WERI-Rb-1 (cell line): ENCODE results near the gene SLC25A25.

Experiments used
- DNase-seq: peaks from one replicate; pipeline ENCODE4 v3.0.0-alpha.2; 2020
- H3K27ac ChIP-seq: fragments of 250-450 bp; sonication (Bioruptor Pico); 2 replicates; pipeline ENCODE4 v1.5.1; 2020; ENCODE audit warnings: mild to moderate bottlenecking, moderate library complexity
- H3K27me3 ChIP-seq: fragments of 250-450 bp; sonication (Bioruptor Pico); 2 replicates; pipeline ENCODE4 v1.5.1; 2021; ENCODE audit warnings: mild to moderate bottlenecking, low read depth, moderate library complexity; ENCODE audit not compliant: insufficient read depth, severe bottlenecking
- H3K36me3 ChIP-seq: fragments of 250-450 bp; sonication (Bioruptor Pico); 2 replicates; pipeline ENCODE4 v1.5.1; 2020; ENCODE audit warnings: mild to moderate bottlenecking, moderate library complexity
- H3K4me3 ChIP-seq: 2 replicates; pipeline ENCODE4 v1.5.1; 2011; ENCODE audit warnings: low read depth, mild to moderate bottlenecking, control low read depth, low read length
- H3K9me3 ChIP-seq: fragments of 250-450 bp; sonication (Bioruptor Pico); 2 replicates; pipeline ENCODE4 v1.5.1; 2021; ENCODE audit warnings: mild to moderate bottlenecking, moderate library complexity; ENCODE audit not compliant: severe bottlenecking
- TF ChIP-seq, protein P1 (sequence below): IDR thresholded peaks from 2 replicates; pipeline ENCODE4 v1.5.1; 2011; ENCODE audit warnings: low read depth, mild to moderate bottlenecking, control low read depth, inconsistent platforms, low read length

SLC25A25 gene

DNA sequence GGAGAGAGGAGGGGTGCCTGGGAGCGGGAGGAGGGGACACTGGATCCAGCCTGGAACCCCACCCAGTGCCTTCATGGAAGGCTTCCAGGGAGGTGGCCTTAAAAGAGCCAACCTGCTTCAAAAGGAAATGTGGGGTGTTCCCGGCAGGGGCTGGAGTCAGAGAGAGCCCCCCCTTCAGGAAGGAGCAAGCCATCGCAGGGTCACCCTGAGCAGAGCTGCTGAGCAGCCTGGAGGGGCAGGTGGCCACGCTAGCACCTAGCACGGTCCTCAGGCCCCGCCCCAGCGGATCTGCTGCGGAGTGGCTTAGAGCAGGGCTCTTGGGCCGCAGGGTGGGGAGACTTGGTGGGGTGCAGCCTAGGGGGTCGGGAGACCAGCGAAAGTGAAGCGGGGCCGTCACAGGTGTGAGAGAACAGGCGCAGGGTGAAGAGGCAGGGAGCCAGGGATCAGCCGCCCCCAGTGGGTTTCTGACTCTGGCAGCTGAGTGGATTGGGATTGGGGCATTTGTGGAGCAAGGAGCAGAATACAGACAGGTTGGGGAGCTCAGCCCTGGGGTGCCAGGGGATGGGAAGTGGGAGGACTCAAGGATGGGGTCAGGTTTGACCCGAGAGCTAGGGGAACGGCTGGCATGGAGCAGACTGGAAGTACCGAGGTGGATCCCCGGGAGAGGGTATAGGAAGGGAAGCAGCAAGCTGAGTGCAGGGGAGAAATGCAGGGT lies 82.7 kb downstream of the SLC25A25 start:
- H3K9me3 ChIP-seq, result no peaks in the 10 kb centered on the region
- TF ChIP-seq, protein P1, sequence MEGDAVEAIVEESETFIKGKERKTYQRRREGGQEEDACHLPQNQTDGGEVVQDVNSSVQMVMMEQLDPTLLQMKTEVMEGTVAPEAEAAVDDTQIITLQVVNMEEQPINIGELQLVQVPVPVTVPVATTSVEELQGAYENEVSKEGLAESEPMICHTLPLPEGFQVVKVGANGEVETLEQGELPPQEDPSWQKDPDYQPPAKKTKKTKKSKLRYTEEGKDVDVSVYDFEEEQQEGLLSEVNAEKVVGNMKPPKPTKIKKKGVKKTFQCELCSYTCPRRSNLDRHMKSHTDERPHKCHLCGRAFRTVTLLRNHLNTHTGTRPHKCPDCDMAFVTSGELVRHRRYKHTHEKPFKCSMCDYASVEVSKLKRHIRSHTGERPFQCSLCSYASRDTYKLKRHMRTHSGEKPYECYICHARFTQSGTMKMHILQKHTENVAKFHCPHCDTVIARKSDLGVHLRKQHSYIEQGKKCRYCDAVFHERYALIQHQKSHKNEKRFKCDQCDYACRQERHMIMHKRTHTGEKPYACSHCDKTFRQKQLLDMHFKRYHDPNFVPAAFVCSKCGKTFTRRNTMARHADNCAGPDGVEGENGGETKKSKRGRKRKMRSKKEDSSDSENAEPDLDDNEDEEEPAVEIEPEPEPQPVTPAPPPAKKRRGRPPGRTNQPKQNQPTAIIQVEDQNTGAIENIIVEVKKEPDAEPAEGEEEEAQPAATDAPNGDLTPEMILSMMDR, result peak; percentile 97
- H3K4me3 ChIP-seq, result no peak overlapping the region
- H3K36me3 ChIP-seq, result no peaks in the 10 kb centered on the region
- H3K27ac ChIP-seq, result peak overlapping the region; percentile 67
- H3K27me3 ChIP-seq, result no peaks in the 10 kb centered on the region
- peak; percentile 97 for DNase-seq

DNA sequence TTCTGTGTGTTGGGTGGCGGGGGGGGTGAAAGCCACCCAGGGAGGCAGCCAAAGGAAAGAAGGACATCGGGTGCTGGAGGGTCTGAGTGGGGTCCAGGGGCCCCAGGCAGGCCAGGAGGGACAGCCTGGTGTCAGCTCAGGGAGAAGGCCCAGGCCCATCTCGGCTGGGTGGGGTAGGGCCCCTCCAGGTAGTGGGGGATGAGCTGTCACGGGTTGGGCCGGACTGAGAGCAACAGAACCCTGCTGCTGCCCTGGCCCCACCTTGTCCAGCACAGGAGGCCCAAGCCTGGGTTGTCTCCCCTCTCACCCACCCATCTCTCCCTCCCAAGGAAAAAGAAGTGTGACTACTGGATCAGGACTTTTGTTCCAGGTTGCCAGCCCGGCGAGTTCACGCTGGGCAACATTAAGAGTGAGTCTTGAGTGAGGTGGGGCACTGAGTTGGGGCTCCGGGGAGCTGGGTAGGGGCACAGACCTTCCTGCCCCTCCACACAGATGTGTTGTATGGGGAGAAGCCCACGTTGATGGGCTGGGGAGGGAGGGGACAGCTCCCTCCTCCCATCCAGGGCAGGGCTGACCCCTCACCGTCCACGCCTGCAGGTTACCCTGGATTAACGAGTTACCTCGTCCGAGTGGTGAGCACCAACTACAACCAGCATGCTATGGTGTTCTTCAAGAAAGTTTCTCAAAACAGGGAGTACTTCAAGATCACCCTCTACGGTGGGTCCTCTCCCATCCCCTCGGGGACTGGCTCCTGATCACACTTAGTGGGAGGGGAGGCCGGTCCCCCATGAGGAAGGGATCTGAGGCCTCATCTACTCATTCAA lies 83.5 kb downstream of the SLC25A25 start:
- Histone ChIP-seq H3K9me3 (no peaks in the 10 kb centered on the region), H3K27ac (peak overlapping the region; percentile 67), H3K36me3 (no peaks in the 10 kb centered on the region), H3K4me3 (no peak overlapping the region), H3K27me3 (no peaks in the 10 kb centered on the region)
- DNase-seq, result no peak
- TF ChIP-seq, protein P1, result no peak

DNA sequence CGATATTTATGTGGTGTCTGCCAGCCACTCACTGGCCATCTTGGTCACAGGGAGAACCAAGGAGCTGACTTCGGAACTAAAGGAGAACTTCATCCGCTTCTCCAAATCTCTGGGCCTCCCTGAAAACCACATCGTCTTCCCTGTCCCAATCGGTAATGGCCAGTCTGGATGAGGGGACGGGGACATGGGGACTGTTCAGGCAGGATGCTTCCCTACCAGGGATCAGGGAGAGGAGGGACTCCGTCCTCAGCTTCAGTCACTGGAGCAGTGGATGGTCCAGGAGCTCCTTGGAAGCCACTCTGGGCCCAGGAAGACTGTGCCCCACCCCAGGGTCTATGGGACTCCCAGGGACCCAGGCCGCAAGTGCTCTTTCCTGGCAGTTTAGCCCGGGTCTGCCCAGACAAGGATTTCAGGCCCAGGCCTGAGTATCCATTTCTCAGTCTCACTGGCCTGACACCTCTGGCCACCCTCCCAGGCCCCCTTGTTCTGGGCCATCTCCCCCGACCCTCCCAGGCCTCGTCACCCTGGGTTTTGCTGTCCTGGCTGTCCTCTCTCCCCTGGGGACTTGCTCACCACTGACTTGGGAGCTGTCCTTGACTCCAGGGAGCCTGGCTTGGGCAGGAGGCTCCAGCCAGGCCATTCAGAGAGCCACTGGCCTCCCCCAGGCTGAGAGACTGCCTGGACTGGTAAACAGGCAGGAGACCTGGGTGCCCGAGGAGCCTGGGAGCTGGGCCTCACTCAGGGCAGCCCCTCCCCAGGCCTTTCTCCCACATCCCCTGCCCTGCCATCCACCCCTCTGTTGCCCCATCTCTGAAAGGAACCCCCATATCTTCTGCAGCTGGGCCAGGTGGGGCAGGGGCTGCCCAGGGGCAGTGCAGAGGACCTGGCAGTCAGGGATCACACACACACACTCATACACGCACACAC lies 84.4 kb downstream of the SLC25A25 start:
- DNase-seq, result no peak
- Histone ChIP-seq H3K36me3 (no peaks in the 10 kb centered on the region), H3K4me3 (no peak overlapping the region), H3K27ac (no peak overlapping the region), H3K9me3 (no peaks in the 10 kb centered on the region), H3K27me3 (no peaks in the 10 kb centered on the region)
- TF ChIP-seq, protein P1, result no peak

DNA sequence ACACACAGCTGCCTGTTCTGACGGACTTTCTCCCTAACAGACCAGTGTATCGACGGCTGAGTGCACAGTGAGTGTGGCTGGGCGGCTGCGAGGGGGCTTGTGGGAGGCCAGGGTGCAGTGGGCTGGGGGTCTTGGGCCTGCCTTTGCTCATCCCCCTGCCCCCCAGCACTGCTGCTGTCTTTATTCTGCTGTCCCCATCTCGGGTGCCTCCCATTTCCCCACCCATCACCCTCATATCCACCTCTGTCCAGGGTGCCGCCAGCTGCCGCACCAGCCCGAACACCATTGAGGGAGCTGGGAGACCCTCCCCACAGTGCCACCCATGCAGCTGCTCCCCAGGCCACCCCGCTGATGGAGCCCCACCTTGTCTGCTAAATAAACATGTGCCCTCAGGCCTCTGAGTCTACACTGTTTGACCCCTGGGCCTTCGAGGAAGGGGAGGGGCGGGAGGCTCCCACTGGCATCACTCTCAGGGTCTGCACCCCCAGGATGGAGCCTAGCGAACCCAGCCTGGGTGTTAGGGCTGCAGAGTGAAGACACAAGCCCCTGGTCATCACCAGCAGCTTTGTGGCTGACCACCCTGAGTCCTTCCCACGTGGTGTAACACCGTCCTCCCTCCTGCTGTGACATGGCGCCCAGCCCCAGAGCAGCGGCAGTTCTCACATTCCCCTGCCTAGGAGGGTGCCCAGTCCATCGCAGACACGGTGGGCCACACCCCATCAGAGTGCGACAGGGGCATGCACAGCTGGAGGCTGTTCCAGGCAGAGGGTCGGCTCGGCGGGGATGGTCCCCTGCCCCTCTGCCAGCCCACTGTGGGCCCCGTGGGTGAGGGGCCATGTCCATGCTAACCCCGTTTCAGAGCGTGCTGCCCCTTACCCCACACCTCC lies 85.3 kb downstream of the SLC25A25 start:
- DNase-seq, result no peak
- TF ChIP-seq, protein P1, result no peak
- H3K27ac ChIP-seq, result no peak overlapping the region
- no peaks in the 10 kb centered on the region for H3K9me3 ChIP-seq
- H3K27me3 ChIP-seq, result no peaks in the 10 kb centered on the region
- H3K36me3 ChIP-seq, result no peaks in the 10 kb centered on the region
- H3K4me3 ChIP-seq, result no peak overlapping the region
